Stimulated activated CD4-positive, alpha-beta T cell treated with anti-CD3 and anti-CD28 coated beads, Interleukin-4, amount 100 ng/mL, for 1 hour (primary cell): ENCODE results near the gene ZNF654.
A peak's percentile ranks its signal among the peaks of the same experiment; 100 is the strongest.
"Not testable (repeated sequence)": the region's sequence is repeated elsewhere in the genome, so short reads cannot be mapped to it uniquely, and the experiment has no call there.

Experiments used
- DNase-seq: peaks from one replicate; pipeline ENCODE4 v3.0.0-alpha.2; 2020

Gene ZNF654

GRCh38 chr3:88148651-88149050, 89.6 kb downstream of the ZNF654 start:
- no peak for DNase-seq

GRCh38 chr3:88149101-88149508, 90.0 kb downstream of the ZNF654 start:
- DNase-seq: peak; percentile 46

GRCh38 chr3:88149509-88150362, 90.7 kb downstream of the ZNF654 start, which contains the start of gene C3orf38:
Gene C3orf38, plus strand, starts transcription at chr3:88149959. Its CDS starts 94 bp downstream, at chr3:88150053.
- DNase-seq: peak; percentile 75

GRCh38 chr3:88150371-88150770, 91.3 kb downstream of the ZNF654 start:
- DNase-seq: peak; percentile 15

GRCh38 chr3:88150806-88151205, 91.8 kb downstream of the ZNF654 start:
- no peak for DNase-seq

- no peak for DNase-seq
Measured at GRCh38 chr3:88151358-88151757, 92.3 kb downstream of the ZNF654 start.

GRCh38 chr3:88152841-88153240, 93.8 kb downstream of the ZNF654 start:
- no peak for DNase-seq

GRCh38 chr3:88166419-88166971, 107.4 kb downstream of the ZNF654 start:
- no peak for DNase-seq

- no peak for DNase-seq
Measured at GRCh38 chr3:88167173-88167572, 108.1 kb downstream of the ZNF654 start.

GRCh38 chr3:88167704-88168103, 108.6 kb downstream of the ZNF654 start:
- no peak for DNase-seq

GRCh38 chr3:88168171-88168570, 109.1 kb downstream of the ZNF654 start:
- DNase-seq: no peak

- no peak for DNase-seq
Measured at GRCh38 chr3:88180398-88180999, 121.4 kb downstream of the ZNF654 start.

GRCh38 chr3:88182165-88182918, 123.3 kb downstream of the ZNF654 start:
- DNase-seq: not testable (repeated sequence)

GRCh38 chr3:88188436-88188835, 129.4 kb downstream of the ZNF654 start:
- DNase-seq: no peak

GRCh38 chr3:88189361-88189810, 130.3 kb downstream of the ZNF654 start:
- no peak for DNase-seq

GRCh38 chr3:88191872-88192409, 132.9 kb downstream of the ZNF654 start:
- DNase-seq: no peak

- no peak for DNase-seq
Measured at GRCh38 chr3:88192631-88193030, 133.6 kb downstream of the ZNF654 start.
